GM18519 (cell line): ENCODE results near the gene TASOR2.

ENCODE experiments used
- ATAC-seq: cut with Tn5 transposase; IDR thresholded peaks from one replicate; pipeline ENCODE4 v1.9.1; 2021; ENCODE audit warnings: mild to moderate bottlenecking, moderate library complexity; ENCODE audit not compliant: unreplicated experiment, low FRiP score

Gene TASOR2

DNA sequence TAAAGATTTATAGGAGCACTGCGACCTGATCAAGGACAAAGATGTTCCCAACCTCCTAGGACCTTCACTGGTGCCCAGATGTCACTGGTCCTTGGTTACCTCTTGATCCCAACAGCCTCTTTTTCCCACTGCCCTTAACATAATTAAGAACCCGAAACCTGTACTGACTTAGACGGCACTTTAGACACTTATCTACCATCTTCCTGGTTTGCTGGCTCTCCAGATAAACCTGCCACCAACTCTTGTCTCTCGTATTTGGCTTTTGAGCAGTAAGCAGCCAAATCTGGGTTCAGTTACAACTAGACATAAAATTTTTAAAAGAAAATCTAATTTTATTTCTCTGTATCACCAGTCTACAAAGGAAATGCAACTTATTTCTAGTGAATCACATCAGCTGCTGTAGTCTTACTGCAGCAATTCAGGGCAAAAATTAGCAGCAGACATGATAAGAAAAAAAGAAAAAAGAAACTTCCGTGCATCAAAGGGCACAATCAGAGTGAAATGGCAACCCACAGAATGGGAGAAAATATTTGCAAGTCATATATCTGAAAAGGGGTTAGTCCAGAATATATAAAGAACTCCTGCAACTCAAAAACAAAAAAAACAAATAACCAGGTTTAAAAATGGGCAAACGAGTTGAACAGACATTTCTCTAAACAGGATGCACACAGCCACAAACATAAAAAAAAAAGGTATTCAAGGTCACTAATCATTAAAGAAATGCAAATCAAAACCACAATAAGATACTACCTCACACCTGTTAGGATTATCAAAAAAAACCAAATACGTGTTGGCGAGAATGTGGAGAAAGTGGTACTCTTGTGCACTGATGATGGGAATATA is 27.7 kb upstream of the TASOR2 start:
- no peak for ATAC-seq

DNA sequence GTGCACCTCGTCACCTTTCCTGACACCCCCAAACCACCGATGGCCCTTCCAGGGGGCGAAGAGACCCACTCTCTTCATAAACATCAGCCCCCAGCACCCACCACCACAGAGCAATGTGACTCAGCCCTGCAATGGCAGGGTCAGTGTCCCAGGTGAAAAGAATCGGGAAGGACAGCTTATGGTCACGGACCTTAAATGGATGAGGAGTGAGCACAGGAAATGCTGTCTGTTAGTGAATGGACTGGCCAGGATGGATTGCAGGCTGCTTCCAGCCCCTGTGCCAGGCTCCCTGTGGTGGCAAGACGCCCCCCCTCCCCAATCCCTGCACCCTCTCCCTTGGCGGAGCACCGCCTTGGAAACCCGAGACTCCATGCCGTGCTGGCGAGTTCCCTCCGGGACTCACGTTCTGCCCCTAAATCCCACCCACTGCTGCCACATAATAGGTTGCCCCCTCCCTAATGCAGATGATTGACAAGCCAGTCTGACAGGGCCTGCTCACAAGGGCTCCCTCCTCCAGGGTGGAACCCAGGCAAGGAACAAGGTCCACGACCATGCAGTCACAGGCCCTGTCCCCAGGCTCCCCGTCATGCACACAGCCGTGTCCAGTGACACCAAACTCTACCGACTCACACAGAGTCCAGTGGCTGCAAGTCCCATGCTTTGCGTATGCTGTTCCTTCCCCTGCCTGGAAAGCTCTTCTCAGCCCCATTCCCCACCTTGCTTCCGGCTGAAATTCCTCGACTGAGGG is 25.6 kb upstream of the TASOR2 start:
- ATAC-seq = no peak

- peak; percentile 61 for ATAC-seq
These were observed 24.7 kb upstream of the TASOR2 start for GRCh38 chr10:5659702-5660528.

DNA sequence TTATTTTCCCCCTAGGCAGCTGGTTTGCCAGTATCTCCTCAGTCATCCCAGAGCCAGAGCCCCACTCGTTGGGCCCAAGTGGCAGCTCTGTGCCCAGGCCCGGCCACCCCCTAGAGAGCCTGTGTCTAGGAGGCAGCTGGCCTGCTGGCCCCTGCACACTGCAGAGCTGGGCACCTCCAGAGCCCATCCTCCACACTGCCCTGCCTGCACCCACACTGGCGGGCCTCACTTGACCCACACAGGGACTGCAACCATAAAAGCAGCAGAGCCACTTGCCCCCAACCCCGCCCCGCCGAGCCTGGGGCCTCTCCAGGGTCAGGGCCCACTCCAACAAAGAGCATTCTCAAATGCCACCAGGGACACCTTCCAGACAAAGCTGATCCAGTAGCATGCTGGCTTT is 23.6 kb upstream of the TASOR2 start:
- no peak for ATAC-seq

DNA sequence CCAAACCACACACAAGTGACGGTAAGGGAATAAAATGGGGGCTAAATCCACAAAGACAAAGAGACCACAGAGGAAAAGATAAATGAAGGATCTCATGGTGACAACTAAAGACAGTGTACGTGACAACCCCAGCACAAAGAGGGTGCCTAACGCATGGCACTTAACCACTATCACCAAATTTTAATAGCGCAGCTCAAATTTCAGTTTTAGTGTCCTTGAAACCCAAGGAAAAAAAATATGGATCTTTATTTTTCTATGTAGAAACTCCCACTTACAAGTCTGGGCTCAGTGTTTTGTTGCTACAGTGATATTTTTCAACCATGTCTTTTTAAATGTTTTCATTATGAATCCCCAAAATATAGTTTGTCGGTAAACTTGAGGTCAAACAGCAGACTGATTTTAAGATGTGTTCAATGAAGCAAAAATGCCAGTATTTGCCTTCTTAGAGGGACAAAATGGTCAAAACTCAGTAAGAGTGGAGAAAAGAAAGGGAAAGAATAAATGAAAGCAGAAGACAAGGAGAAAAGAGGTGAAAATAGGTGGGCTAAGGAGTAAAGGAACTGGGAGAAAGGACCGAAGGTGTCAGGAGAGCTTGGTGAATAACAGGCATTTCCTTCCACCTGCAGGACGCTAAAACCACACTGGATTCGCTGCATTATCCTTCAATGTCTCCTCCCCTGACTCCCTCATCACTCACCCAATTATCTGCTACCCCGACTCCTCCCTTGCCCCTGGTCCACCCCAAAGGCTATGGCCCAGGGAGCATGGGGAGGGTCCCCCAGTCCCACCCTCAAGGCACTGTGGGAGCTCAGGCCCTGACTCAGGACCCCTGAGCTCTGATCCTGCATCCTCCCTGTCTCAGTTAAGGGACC is 21.7 kb upstream of the TASOR2 start:
- ATAC-seq = no peak

- no peak for ATAC-seq
These were observed 20.8 kb upstream of the TASOR2 start for GRCh38 chr10:5663692-5664427.

DNA sequence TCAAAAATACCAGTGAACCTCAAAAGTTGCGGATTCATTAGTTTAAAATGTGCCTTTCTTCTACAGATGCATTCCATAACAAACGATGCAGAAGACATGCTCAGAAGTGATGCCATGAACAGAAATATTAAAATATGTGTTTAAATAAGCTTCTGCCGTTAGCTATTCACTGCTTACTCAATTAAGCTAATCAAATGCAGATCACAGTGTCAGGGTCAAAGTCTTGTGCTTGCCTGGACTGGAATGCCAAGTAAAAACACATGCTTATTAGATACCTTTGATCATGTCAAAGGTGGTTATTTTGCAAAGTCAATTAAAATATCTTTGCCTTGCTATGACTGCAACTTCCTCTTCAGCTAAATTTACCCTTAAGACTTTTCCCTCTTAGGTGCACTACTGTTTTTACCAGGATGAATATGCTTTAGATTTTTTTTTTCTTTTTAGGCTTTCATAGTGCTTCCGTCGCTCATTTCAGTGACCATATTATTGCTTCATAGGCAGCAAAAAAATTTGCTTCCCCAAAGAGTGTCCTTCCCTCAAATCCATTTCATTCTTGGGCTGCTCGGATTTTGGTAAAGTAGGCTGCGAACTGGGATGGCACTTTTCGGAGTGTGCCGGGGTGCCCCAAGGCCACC is 19.1 kb upstream of the TASOR2 start:
- no peak for ATAC-seq

GRCh38 chr10:5666008-5666840 is 18.4 kb upstream of the TASOR2 start, which contains the start of gene ASB13:
TSS of gene ASB13 (minus strand) at chr10:5666595. CDS start at chr10:5666551, 44 bp downstream.
- no peak for ATAC-seq

DNA sequence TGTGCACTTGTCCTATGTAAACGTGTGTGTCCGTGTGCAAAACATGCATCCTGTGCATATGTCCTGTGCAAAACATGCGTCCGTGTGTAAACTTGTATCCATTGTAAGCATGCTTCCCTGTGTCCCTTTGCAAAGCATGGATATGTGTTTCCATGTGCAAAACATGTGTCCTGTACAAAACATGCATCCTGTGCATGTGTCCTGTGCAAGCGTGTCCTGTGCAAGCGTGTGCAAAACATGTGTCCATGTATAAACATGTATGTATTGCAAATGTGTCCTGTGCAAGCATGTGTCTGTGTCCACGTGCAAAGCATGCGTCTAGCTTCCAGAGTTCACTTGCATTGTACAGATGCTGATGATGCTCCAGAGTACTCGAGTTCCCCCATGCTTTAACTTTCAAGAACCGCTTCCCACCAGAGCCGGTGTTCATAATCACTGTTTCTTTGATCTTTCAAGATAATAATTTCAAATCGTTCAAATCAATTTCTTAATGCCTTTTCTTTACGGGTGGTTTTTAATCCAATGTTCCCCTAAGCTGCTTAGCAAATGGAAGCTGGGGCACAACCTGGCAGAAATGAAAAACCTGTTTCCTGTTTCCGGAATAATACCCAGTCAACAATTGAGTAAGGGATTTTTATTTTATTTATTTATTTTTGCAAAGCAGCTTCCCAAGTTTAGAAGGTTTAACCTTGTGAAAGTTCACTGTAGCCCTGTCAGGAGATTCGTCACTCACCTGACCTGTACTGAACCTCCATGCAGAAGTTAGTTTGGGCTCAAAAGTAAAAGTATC is 17.6 kb upstream of the TASOR2 start:
- ATAC-seq = no peak

- no peak for ATAC-seq
These were observed 16.2 kb upstream of the TASOR2 start for GRCh38 chr10:5668429-5668828.

- ATAC-seq = no peak
These were observed 15.0 kb upstream of the TASOR2 start for GRCh38 chr10:5669604-5670003.

GRCh38 chr10:5670662-5671375 is 13.8 kb upstream of the TASOR2 start:
- no peak for ATAC-seq

GRCh38 chr10:5678397-5679036 is 6.1 kb upstream of the TASOR2 start:
- ATAC-seq = no peak

DNA sequence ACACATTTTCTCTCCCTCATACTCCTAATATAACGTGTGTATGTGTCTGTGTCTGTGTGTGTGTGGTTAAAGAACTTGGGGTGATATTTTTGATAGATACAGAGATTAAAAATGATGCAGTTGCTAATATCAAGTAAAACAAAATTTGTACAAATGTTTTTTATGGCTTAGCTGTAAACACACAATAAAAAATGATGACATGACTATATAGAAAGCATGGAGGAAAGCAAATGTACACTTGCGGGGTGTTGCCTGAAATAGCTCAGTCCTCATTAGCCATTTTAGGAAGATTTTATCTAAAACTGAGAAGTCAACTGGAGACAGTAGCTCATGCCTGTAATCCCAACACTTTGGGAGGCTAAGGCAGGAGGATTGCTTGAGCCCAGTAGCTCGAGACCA is 5.6 kb upstream of the TASOR2 start:
- ATAC-seq = no peak

DNA sequence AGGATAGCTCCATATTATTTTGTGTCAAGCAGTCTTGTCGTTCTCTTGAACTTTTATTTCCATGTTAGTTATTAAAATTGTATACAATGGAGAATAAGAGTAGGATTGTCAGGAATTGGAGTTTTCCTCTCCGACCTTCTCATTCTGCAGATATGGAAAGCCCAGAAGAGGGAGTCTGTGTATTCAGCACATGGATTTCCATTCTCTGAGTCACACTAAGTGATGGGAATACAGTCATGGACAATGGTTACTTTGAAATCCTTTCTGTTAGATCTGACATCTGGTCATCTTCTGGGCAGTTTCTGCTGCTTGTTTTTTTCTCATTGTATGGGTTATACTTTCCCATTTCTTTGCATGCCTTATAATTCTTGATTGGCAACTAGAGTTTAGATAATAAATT is 5.0 kb upstream of the TASOR2 start:
- no peak for ATAC-seq

DNA sequence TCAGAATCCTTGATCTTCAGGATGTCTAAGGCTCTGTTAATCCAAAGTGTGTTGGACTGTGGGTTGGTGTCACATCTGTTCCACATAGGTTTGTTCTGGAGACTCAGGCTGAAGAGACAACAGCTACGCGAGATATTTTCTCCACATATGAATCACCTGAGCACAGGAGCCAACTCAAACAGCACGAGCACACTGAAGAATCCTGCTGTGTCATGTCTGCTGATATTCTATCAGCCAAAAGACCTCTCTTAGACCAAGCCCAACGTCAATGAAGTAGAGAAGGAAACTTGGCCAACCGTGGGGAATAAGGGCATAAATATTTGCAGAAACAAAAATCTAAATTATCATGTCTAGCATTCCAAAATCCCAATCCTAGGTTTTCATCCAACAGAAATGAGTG is 2.7 kb upstream of the TASOR2 start:
- no peak for ATAC-seq
